SKM-1 treated with dmso at 0.1 percent for 144 hours (cell line): ENCODE measurements around the gene CBFA2T3.

ENCODE experiments used
- DNase-seq: peaks from one replicate; lab custom pipeline; 2025; ENCODE audit not compliant: unreplicated experiment; lab: John Stamatoyannopoulos, UW

CBFA2T3 gene

GRCh38 chr16:88911946-88912310 is 65.1 kb downstream of the CBFA2T3 start:
- DNase-seq = no peak

GRCh38 chr16:88911136-88911945 is 65.7 kb downstream of the CBFA2T3 start:
- no peak for DNase-seq

- no peak for DNase-seq
Measured at GRCh38 chr16:88910284-88911135, 66.5 kb downstream of the CBFA2T3 start.

GRCh38 chr16:88909431-88910210 is 67.4 kb downstream of the CBFA2T3 start:
- no peak for DNase-seq

GRCh38 chr16:88908307-88908706 is 68.7 kb downstream of the CBFA2T3 start:
- DNase-seq = no peak

- DNase-seq = no peak
Measured at GRCh38 chr16:88907768-88908167, 69.2 kb downstream of the CBFA2T3 start.

- DNase-seq = no peak
Measured at GRCh38 chr16:88906535-88907105, 70.4 kb downstream of the CBFA2T3 start.

- DNase-seq = no peak
Measured at GRCh38 chr16:88906020-88906419, 71.0 kb downstream of the CBFA2T3 start.

- no peak for DNase-seq
Measured at GRCh38 chr16:88905563-88905962, 71.4 kb downstream of the CBFA2T3 start.

- no peak for DNase-seq
Measured at GRCh38 chr16:88904676-88905365, 72.2 kb downstream of the CBFA2T3 start.

GRCh38 chr16:88903267-88903666 is 73.7 kb downstream of the CBFA2T3 start:
- no peak for DNase-seq

- no peak for DNase-seq
Measured at GRCh38 chr16:88902744-88903143, 74.3 kb downstream of the CBFA2T3 start.

GRCh38 chr16:88901718-88902337 is 75.2 kb downstream of the CBFA2T3 start:
- DNase-seq = no peak

GRCh38 chr16:88900662-88901052 is 76.3 kb downstream of the CBFA2T3 start:
- no peak for DNase-seq

GRCh38 chr16:88899901-88900661 is 76.9 kb downstream of the CBFA2T3 start:
- DNase-seq = no peak

- no peak for DNase-seq
Measured at GRCh38 chr16:88897696-88898425, 79.1 kb downstream of the CBFA2T3 start.

- no peak for DNase-seq
Measured at GRCh38 chr16:88896238-88897070, 80.6 kb downstream of the CBFA2T3 start.

GRCh38 chr16:88895335-88895734 is 81.7 kb downstream of the CBFA2T3 start:
- no peak for DNase-seq
